ENCODE results near the gene C19orf85. TPM values are rescaled to one million over a fixed set of nuclear protein-coding genes. Genes with fewer than 3 reads are reported as not detected.

The C19orf85 gene
- total RNA-seq, 1 donor from 2014 or later = not detected

- ATAC-seq = no peak
These were observed 13.4 kb upstream of the C19orf85 start for GRCh38 chr19:55477905-55478304.

GRCh38 chr19:55476100-55476775 lies 11.7 kb upstream of the C19orf85 start, which contains the start of gene ZNF628:
Gene ZNF628, plus strand, starts transcription at chr19:55476617. Its CDS starts 3,294 bp downstream, at chr19:55479911.
- peak; percentile 95 for ATAC-seq

- no peak for ATAC-seq
These were observed 10.0 kb upstream of the C19orf85 start for GRCh38 chr19:55474269-55475265.

GRCh38 chr19:55473225-55474012 lies 8.9 kb upstream of the C19orf85 start:
- no peak for ATAC-seq

- ATAC-seq = peak; percentile 24
These were observed 7.9 kb upstream of the C19orf85 start for GRCh38 chr19:55472463-55472862.

- no peak for ATAC-seq
These were observed 6.7 kb upstream of the C19orf85 start for GRCh38 chr19:55471266-55471665.

GRCh38 chr19:55468054-55468393 lies 3.5 kb upstream of the C19orf85 start:
- ATAC-seq = peak; percentile 2

- ATAC-seq = peak; percentile 77
These were observed 2.9 kb upstream of the C19orf85 start for GRCh38 chr19:55467236-55468053.

- ATAC-seq = no peak
These were observed 1.7 kb upstream of the C19orf85 start for GRCh38 chr19:55466241-55466614.

- ATAC-seq = no peak
These were observed 1.1 kb upstream of the C19orf85 start for GRCh38 chr19:55465460-55466240.

GRCh38 chr19:55464039-55464661 lies 401 bp downstream of the C19orf85 start:
- ATAC-seq = no peak

GRCh38 chr19:55463583-55464031 lies 944 bp downstream of the C19orf85 start:
- ATAC-seq = no peak

- ATAC-seq = no peak
These were observed 1.8 kb downstream of the C19orf85 start for GRCh38 chr19:55462722-55463121.

- ATAC-seq = no peak
These were observed 2.5 kb downstream of the C19orf85 start for GRCh38 chr19:55461974-55462626.

GRCh38 chr19:55461259-55461973 lies 3.1 kb downstream of the C19orf85 start, which contains the start of gene ISOC2:
Gene ISOC2, minus strand, starts transcription at chr19:55461642. Its CDS starts 5,156 bp downstream, at chr19:55456486.
- ATAC-seq = peak; percentile 97

GRCh38 chr19:55460670-55461258 lies 3.8 kb downstream of the C19orf85 start:
- ATAC-seq = peak; percentile 51

GRCh38 chr19:55459950-55460657 lies 4.4 kb downstream of the C19orf85 start:
- no peak for ATAC-seq

GRCh38 chr19:55459551-55459949 lies 5.0 kb downstream of the C19orf85 start:
- no peak for ATAC-seq
